Measurements from ENCODE around the gene SIX5. TPM values are rescaled to one million over a fixed set of nuclear protein-coding genes. Genes with fewer than 3 reads are reported as not detected.

Gene SIX5
- total and polyA plus RNA-seq, 12 donors, result 15.5 to 29.3 (median 21.3) TPM

DNA sequence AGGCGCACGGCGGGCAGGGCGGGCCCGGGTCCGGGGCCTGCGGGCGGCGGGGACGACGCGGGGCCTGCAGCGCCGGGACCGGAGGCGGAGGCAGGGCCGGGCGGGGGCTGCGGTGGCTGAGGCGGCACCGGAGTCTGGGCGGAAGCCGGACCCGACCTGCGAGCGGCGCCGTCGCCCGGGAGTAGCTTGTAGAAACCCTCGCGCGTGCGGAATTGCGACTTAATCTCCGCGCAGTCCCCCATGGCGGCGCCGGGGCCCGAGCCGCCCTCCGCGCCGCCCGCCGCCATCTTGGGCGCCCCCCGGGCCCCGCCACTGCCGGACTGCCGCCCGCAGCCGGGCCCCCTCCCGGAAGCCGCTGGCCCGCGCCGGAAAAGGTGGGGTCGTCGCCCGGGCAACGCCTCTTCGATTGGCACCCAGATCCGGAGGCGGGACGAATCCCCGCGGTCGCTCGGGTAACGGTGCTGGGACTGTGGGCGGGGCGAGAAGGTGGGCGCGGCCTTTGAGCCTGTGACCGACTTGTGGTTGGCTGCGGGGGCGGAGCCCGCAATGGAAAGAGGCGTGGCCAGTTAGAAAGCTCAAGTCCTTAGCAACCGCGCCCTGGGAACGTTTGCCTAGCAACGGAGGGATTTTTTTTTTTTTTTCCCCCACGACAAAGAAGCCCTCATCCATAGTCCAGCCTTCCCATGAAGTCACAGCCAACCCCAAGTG, 23.6 kb upstream of the SIX5 start, which contains the start of gene DMWD:
TSS of gene DMWD (minus strand) at position 376 of the 708 bp plus-strand sequence. CDS start at position 287, 89 bp downstream.
- Histone ChIP-seq H3K9me3 (no peaks in the 10 kb centered on the region), H3K27me3 (peaks cover 0 to 76% (median 0%) of the 10 kb centered on the region in 7 donors), H3K4me1 (peaks cover 0 to 44% (median 28%) of the 10 kb centered on the region in 9 donors), H3K36me3 (peaks cover 0 to 33% (median 12%) of the 10 kb centered on the region in 9 donors), H3K27ac (peak within 1 kb of the TSS; percentile 74 to 92 (median 84)), H3K4me3 (peak within 1 kb of the TSS; percentile 52 to 95 (median 70))
- intact Hi-C loops (cut with DNase I), result loop anchor here in 3 of 10 donors (2.0 kb wide), 2 partner anchors 22 to 24 kb away; partner anchors contain the start of gene SIX5 (in 2 of the 3)
- peak; percentile 94 to 99 (median 98) for ATAC-seq
- peak in 1 of 9 donors; percentile 5 for TF ChIP-seq CTCF (IDR thresholded peaks at IDR 0.05)
- 0 to 1% methylated on average over 81 to 86 of the region's 86 CpGs for WGBS, 2 donors
- DNase-seq, result peak; percentile 99 to 100

DNA sequence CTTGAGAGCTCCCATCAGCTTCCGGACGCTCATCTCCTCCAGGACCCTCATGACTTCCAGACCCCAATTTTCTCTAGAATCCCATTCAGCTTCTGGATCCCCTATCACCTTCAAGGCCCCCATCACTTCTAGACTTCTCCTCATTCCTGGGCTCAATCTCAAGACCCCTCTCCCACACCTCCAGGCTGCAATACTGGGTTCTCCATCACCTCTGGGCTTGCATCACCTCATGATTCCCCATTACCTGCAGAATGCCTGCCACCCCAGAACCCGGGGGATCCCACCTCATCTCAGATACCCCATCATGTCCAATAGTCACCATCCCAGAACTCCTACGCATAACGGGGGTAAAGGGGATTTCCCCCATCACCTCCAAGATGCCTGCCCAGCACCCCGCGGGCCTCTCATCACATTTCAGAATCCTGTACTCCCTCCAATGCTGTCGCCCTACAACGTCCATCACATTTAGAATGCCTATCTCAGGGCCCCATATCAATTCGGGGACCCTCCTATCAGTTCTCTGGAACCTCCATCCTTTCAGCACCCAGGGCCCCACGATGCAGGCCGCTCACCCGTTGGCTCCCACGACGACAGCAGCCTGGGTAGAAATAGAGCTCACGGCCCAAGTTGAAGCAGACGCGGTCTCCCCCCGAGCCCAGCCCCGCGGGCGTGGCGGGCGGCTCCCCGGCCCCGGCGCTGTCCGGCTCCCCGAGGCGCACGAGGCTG, 22.9 kb upstream of the SIX5 start:
- no peak for TF ChIP-seq CTCF (IDR thresholded peaks at IDR 0.05)
- WGBS, 2 donors, result 5 to 7% methylated on average over 31 of the region's 31 CpGs
- Histone ChIP-seq H3K27ac (peak overlapping the region; percentile 74 to 92 (median 84)), H3K4me1 (peaks cover 0 to 44% (median 28%) of the 10 kb centered on the region in 9 donors), H3K4me3 (peak overlapping the region; percentile 52 to 95 (median 70)), H3K9me3 (no peaks in the 10 kb centered on the region), H3K27me3 (peaks cover 0 to 76% (median 0%) of the 10 kb centered on the region in 7 donors), H3K36me3 (peaks cover 0 to 40% (median 12%) of the 10 kb centered on the region in 9 donors)
- intact Hi-C loops (cut with DNase I), result loop anchor here in 3 of 10 donors (2.0 kb wide), 2 partner anchors 21 to 23 kb away; partner anchors contain the start of gene SIX5 (in 2 of the 3)
- no peak for DNase-seq
- no peak for ATAC-seq

DNA sequence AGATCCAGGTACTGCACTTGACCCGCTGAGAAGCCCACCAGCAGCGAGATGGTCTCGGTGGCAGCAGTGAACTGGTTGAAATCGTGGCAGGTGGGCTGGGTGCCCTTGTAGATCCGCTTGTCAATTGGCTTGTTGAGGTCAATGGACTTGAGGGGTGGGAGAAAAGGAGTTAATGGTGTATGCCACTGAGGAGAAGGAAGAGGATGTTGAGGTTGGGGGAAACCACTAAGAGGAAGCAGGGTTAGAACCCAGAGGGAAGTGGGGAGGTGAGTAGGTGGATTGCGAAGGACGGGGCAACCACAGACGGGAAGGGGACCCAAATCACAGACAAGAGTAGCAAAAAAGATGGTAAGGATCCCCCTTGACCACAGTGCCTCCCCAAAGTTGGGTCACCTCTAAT, 21.9 kb upstream of the SIX5 start:
- peak in 1 of 2 donors; percentile 27 for DNase-seq
- no peak overlapping the region for H3K27ac ChIP-seq
- intact Hi-C loops (cut with DNase I), result no loop called here
- H3K4me1 ChIP-seq, result peaks cover 2 to 54% (median 30%) of the 10 kb centered on the region in 9 donors
- H3K4me3 ChIP-seq, result peak overlapping the region in 2 of 10 donors; percentile 60 to 79
- H3K27me3 ChIP-seq, result peaks cover 0 to 76% (median 0%) of the 10 kb centered on the region in 7 donors
- no peak for ATAC-seq
- TF ChIP-seq CTCF (IDR thresholded peaks at IDR 0.05), result no peak
- peaks cover 0 to 50% (median 19%) of the 10 kb centered on the region in 9 donors for H3K36me3 ChIP-seq
- WGBS, 2 donors, result 89% methylated on average over 8 of the region's 8 CpGs
- H3K9me3 ChIP-seq, result no peaks in the 10 kb centered on the region

Measured in heart right ventricle (tissue), 16 donors.